Muscle layer of colon (tissue), 2 donors: ENCODE results near the gene BRME1.
"Not testable (repeated sequence)": the region's sequence is repeated elsewhere in the genome, so short reads cannot be mapped to it uniquely, and the experiment has no call there.

ENCODE experiments used
- H3K27ac ChIP-seq: one replicate; pipeline ENCODE4 v1.7.0; 2013; ENCODE audit warnings: low read depth, mild to moderate bottlenecking, low read length, moderate library complexity
- H3K27me3 ChIP-seq, 2 donors: one replicate each; pipeline ENCODE4 v1.7.0; 2013; ENCODE audit warnings: low read length in 2 of 2, mild to moderate bottlenecking in 2 of 2; ENCODE audit not compliant: insufficient read depth in 2 of 2, control insufficient read depth in 1 of 2
- H3K36me3 ChIP-seq: one replicate; pipeline ENCODE4 v1.7.0; 2013; ENCODE audit warnings: mild to moderate bottlenecking, low read length; ENCODE audit not compliant: insufficient read depth
- H3K4me1 ChIP-seq: one replicate; pipeline ENCODE4 v1.7.0; 2013; ENCODE audit warnings: mild to moderate bottlenecking, low read length; ENCODE audit not compliant: insufficient read depth
- H3K4me3 ChIP-seq, 2 donors: one replicate each; pipeline ENCODE4 v1.7.0; 2013; ENCODE audit warnings: low read length in 2 of 2, low read depth in 1 of 2, mild to moderate bottlenecking in 1 of 2, moderate library complexity in 1 of 2
- H3K9ac ChIP-seq: one replicate; pipeline ENCODE4 v1.7.0; 2013; ENCODE audit warnings: low read length
- H3K9me3 ChIP-seq: one replicate; pipeline ENCODE4 v1.7.0; 2013; ENCODE audit warnings: mild to moderate bottlenecking, low read length
- donor health status: abdominal sarcoma.
- donor health status: Adenocarcinoma of cecum.

BRME1 gene

GRCh38 chr19:13861714-13862531 is 44.0 kb downstream of the BRME1 start:
- peak overlapping the region; percentile 78 for H3K9ac ChIP-seq
- H3K4me1 ChIP-seq = peaks cover 17% of the 10 kb centered on the region
- H3K27me3 ChIP-seq = no peaks in the 10 kb centered on the region
- peak overlapping the region; percentile 96 for H3K27ac ChIP-seq
- H3K9me3 ChIP-seq = no peaks in the 10 kb centered on the region
- H3K4me3 ChIP-seq = peak overlapping the region; percentile 50 to 64
- H3K36me3 ChIP-seq = no peaks in the 10 kb centered on the region

GRCh38 chr19:13861392-13861713 is 44.6 kb downstream of the BRME1 start:
- peak overlapping the region; percentile 50 to 64 for H3K4me3 ChIP-seq
- peak overlapping the region; percentile 96 for H3K27ac ChIP-seq
- H3K9ac ChIP-seq = peak overlapping the region; percentile 78
- H3K4me1 ChIP-seq = peaks cover 15% of the 10 kb centered on the region
- H3K36me3 ChIP-seq = no peaks in the 10 kb centered on the region
- H3K27me3 ChIP-seq = no peaks in the 10 kb centered on the region
- H3K9me3 ChIP-seq = no peaks in the 10 kb centered on the region

GRCh38 chr19:13860679-13861391 is 45.1 kb downstream of the BRME1 start:
- peaks cover 12% of the 10 kb centered on the region for H3K4me1 ChIP-seq
- H3K27ac ChIP-seq = peak overlapping the region; percentile 96
- H3K9ac ChIP-seq = peak overlapping the region; percentile 78
- no peak overlapping the region for H3K4me3 ChIP-seq
- no peaks in the 10 kb centered on the region for H3K27me3 ChIP-seq
- no peaks in the 10 kb centered on the region for H3K36me3 ChIP-seq
- H3K9me3 ChIP-seq = no peaks in the 10 kb centered on the region

- H3K27me3 ChIP-seq = no peaks in the 10 kb centered on the region
These were observed 46.5 kb downstream of the BRME1 start for GRCh38 chr19:13859361-13859880.

GRCh38 chr19:13856497-13856896 is 49.4 kb downstream of the BRME1 start:
- H3K4me1 ChIP-seq = peaks cover 9% of the 10 kb centered on the region
- no peaks in the 10 kb centered on the region for H3K27me3 ChIP-seq
- H3K4me3 ChIP-seq = no peak overlapping the region
- H3K27ac ChIP-seq = no peak overlapping the region
- H3K9ac ChIP-seq = no peak overlapping the region
- no peaks in the 10 kb centered on the region for H3K36me3 ChIP-seq
- no peaks in the 10 kb centered on the region for H3K9me3 ChIP-seq

More at GRCh38 chr19:13859361-13859880, 46.5 kb downstream of the BRME1 start:
- H3K4me3 ChIP-seq = no peak overlapping the region
- no peaks in the 10 kb centered on the region for H3K9me3 ChIP-seq
- no peak overlapping the region for H3K27ac ChIP-seq
- no peaks in the 10 kb centered on the region for H3K36me3 ChIP-seq
- peaks cover 12% of the 10 kb centered on the region for H3K4me1 ChIP-seq
- no peak overlapping the region for H3K9ac ChIP-seq

- not testable (repeated sequence) for H3K27me3 ChIP-seq
- peak overlapping the region; percentile 32 for H3K27ac ChIP-seq
These were observed 53.7 kb downstream of the BRME1 start for GRCh38 chr19:13852171-13852707.

GRCh38 chr19:13851734-13852114 is 54.2 kb downstream of the BRME1 start:
- not testable (repeated sequence) for H3K36me3 ChIP-seq, H3K9me3 ChIP-seq, H3K27me3 ChIP-seq
- peak overlapping the region; percentile 65 for H3K9ac ChIP-seq
- H3K4me3 ChIP-seq = peak overlapping the region in 1 of 2 donors; percentile 11
- peaks cover 35% of the 10 kb centered on the region for H3K4me1 ChIP-seq
- H3K27ac ChIP-seq = peak overlapping the region; percentile 100

More at GRCh38 chr19:13852171-13852707, 53.7 kb downstream of the BRME1 start:
- not testable (repeated sequence) for H3K36me3 ChIP-seq, H3K4me3 ChIP-seq, H3K9me3 ChIP-seq, H3K9ac ChIP-seq
- H3K4me1 ChIP-seq = peaks cover 30% of the 10 kb centered on the region

- Histone ChIP-seq H3K9me3 (no peaks in the 10 kb centered on the region), H3K4me3 (peak overlapping the region; percentile 11 to 65), H3K27ac (peak overlapping the region; percentile 100), H3K4me1 (peaks cover 41% of the 10 kb centered on the region), H3K9ac (peak overlapping the region; percentile 65), H3K27me3 (no peaks in the 10 kb centered on the region), H3K36me3 (no peaks in the 10 kb centered on the region)
These were observed 54.8 kb downstream of the BRME1 start for GRCh38 chr19:13850910-13851733.

- H3K36me3 ChIP-seq = no peaks in the 10 kb centered on the region
- peak overlapping the region; percentile 7 to 65 for H3K4me3 ChIP-seq
- H3K9me3 ChIP-seq = no peaks in the 10 kb centered on the region
- peak overlapping the region; percentile 100 for H3K27ac ChIP-seq
- H3K4me1 ChIP-seq = peaks cover 46% of the 10 kb centered on the region
- H3K9ac ChIP-seq = peak overlapping the region; percentile 65
- H3K27me3 ChIP-seq = no peaks in the 10 kb centered on the region
These were observed 55.7 kb downstream of the BRME1 start for GRCh38 chr19:13849991-13850909.
